Measurements from ENCODE around the gene COL6A1. TPM values are rescaled to one million over a fixed set of nuclear protein-coding genes. Genes with fewer than 3 reads are reported as not detected.
A peak's percentile ranks its signal among the peaks of the same experiment; 100 is the strongest.

Gene COL6A1
- total RNA-seq, 4 donors from 2014 or later, result 25.0 to 242 (median 54.9) TPM

GRCh38 chr21:45972353-45972715 is 9.2 kb upstream of the COL6A1 start:
- no peak for DNase-seq
- Histone ChIP-seq H3K9me3 (no peaks in the 10 kb centered on the region), H3K36me3 (no peaks in the 10 kb centered on the region), H3K4me1 (peaks cover 42 to 63% (median 43%) of the 10 kb centered on the region in 3 donors), H3K4me3 (peak overlapping the region; percentile 33 to 64 (median 50)), H3K27me3 (peaks cover 0 to 69% (median 11%) of the 10 kb centered on the region in 4 donors), H3K27ac (peak overlapping the region; percentile 74 to 94 (median 90))
- WGBS, 2 donors, result 54 to 90% methylated on average over 2 to 4 of the region's 19 CpGs
- TF ChIP-seq CTCF (IDR thresholded peaks at IDR 0.05) (no peak), POLR2A (IDR thresholded peaks at IDR 0.05) (no peak)
- intact Hi-C loops (cut with DNase I), result loop anchor here (10.0 kb wide), 1 partner anchor 132 kb away; no protein-coding TSS in a partner anchor

- Histone ChIP-seq H3K4me1 (peaks cover 43 to 66% (median 44%) of the 10 kb centered on the region in 3 donors), H3K27me3 (peaks cover 0 to 73% (median 11%) of the 10 kb centered on the region in 4 donors), H3K4me3 (peak overlapping the region; percentile 33 to 64 (median 50)), H3K27ac (peak overlapping the region; percentile 74 to 94 (median 90)), H3K9me3 (no peaks in the 10 kb centered on the region), H3K36me3 (no peaks in the 10 kb centered on the region)
- peak in 1 of 4 donors; percentile 17 for TF ChIP-seq POLR2A (IDR thresholded peaks at IDR 0.05)
- no peak for TF ChIP-seq CTCF (IDR thresholded peaks at IDR 0.05)
- intact Hi-C loops (cut with DNase I), result loop anchor here (10.0 kb wide), 1 partner anchor 132 kb away; no protein-coding TSS in a partner anchor
- WGBS, 2 donors, result 0% methylated on average over 1 of the region's 58 CpGs; no CpG with 5 or more reads in 1 of the 2 donors
- DNase-seq, result no peak
Observed at GRCh38 chr21:45972716-45973474, 8.7 kb upstream of the COL6A1 start.

GRCh38 chr21:45973475-45974072 is 8.0 kb upstream of the COL6A1 start:
- Histone ChIP-seq H3K9me3 (no peaks in the 10 kb centered on the region), H3K4me1 (peaks cover 43 to 70% (median 44%) of the 10 kb centered on the region in 3 donors), H3K36me3 (no peaks in the 10 kb centered on the region), H3K27ac (peak overlapping the region; percentile 74 to 94 (median 90)), H3K4me3 (peak overlapping the region; percentile 33 to 64 (median 50)), H3K27me3 (peaks cover 0 to 80% (median 11%) of the 10 kb centered on the region in 4 donors)
- intact Hi-C loops (cut with DNase I), result loop anchor here (10.0 kb wide), 1 partner anchor 131 kb away; no protein-coding TSS in a partner anchor
- 0 to 3% methylated on average over 5 to 9 of the region's 38 CpGs for WGBS, 2 donors
- no peak for DNase-seq
- TF ChIP-seq CTCF (IDR thresholded peaks at IDR 0.05), result peak in 5 of 6 experiments; percentile 3 to 62 (median 58)
- peak in 2 of 4 donors; percentile 3 to 27 for TF ChIP-seq POLR2A (IDR thresholded peaks at IDR 0.05)

- TF ChIP-seq CTCF (IDR thresholded peaks at IDR 0.05) (peak in 1 of 6 experiments; percentile 3), POLR2A (IDR thresholded peaks at IDR 0.05) (no peak)
- Histone ChIP-seq H3K27ac (peak overlapping the region; percentile 74 to 94 (median 90)), H3K9me3 (no peaks in the 10 kb centered on the region), H3K36me3 (no peaks in the 10 kb centered on the region), H3K27me3 (peaks cover 0 to 84% (median 11%) of the 10 kb centered on the region in 4 donors), H3K4me1 (peaks cover 43 to 77% (median 44%) of the 10 kb centered on the region in 3 donors), H3K4me3 (peak overlapping the region; percentile 33 to 64 (median 50))
- intact Hi-C loops (cut with DNase I), result loop anchor here (10.0 kb wide), 1 partner anchor 130 kb away; no protein-coding TSS in a partner anchor
- DNase-seq, result no peak
- 14% methylated on average over 5 of the region's 59 CpGs; no CpG with 5 or more reads in 1 of the 2 donors for WGBS, 2 donors
Observed at GRCh38 chr21:45974073-45975019, 7.2 kb upstream of the COL6A1 start.
